ENCODE measurements around the gene PLEKHO1. TPM values are rescaled to one million over a fixed set of nuclear protein-coding genes. Genes with fewer than 3 reads are reported as not detected.

Gene PLEKHO1
- total RNA-seq, 1 donor from 2014 or later = 68.4 TPM

DNA sequence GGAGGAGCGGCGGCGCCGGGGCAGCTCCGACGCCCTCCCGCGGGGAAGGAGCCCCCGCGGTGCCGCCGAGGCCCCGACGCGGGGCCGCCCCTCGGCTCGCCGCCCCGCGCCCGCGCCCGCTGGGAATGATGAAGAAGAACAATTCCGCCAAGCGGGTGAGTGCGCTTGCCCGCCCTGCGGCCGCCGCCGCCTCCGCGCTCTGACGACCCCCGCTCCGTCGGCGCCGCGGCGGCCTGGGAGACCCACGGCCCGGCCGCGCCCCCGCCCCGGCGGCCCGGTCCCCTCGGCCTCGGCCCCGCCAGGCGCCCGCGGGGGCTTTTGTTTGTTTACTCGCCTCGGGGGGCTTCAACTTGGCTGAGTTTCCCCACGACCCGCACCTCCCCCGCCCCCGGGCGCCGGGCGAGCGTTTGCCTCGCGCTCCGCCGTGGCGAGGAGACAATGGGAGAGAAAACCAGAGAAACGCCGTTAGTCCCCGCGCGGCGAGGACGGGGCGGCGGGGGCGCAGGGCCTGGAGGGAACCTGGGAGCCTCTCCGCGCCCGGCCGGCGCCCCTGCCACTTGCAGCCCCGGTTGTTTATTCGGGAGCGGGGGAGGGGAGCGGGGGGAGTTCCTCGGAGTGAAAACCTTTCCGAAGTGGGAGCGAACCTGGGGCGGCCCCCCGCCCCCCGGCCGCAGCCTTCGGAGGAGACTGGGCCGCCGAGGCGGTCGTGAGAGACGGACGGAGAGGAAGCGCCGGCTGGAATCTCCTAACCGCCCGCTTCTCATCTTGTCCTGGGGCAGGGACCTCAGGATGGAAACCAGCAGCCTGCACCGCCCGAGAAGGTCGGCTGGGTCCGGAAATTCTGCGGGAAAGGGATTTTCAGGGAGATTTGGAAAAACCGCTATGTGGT, 661 bp downstream of the PLEKHO1 start:
- H3K4me3 ChIP-seq (ENCODE audit: low read depth, low read length) = peak overlapping the region; percentile 71
- TF ChIP-seq, protein P1, sequence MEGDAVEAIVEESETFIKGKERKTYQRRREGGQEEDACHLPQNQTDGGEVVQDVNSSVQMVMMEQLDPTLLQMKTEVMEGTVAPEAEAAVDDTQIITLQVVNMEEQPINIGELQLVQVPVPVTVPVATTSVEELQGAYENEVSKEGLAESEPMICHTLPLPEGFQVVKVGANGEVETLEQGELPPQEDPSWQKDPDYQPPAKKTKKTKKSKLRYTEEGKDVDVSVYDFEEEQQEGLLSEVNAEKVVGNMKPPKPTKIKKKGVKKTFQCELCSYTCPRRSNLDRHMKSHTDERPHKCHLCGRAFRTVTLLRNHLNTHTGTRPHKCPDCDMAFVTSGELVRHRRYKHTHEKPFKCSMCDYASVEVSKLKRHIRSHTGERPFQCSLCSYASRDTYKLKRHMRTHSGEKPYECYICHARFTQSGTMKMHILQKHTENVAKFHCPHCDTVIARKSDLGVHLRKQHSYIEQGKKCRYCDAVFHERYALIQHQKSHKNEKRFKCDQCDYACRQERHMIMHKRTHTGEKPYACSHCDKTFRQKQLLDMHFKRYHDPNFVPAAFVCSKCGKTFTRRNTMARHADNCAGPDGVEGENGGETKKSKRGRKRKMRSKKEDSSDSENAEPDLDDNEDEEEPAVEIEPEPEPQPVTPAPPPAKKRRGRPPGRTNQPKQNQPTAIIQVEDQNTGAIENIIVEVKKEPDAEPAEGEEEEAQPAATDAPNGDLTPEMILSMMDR (conservative IDR thresholded peaks at IDR 0.05; ENCODE audit: low read depth, low read length) = no peak
- DNase-seq (ENCODE audit: low read depth) = no peak

DNA sequence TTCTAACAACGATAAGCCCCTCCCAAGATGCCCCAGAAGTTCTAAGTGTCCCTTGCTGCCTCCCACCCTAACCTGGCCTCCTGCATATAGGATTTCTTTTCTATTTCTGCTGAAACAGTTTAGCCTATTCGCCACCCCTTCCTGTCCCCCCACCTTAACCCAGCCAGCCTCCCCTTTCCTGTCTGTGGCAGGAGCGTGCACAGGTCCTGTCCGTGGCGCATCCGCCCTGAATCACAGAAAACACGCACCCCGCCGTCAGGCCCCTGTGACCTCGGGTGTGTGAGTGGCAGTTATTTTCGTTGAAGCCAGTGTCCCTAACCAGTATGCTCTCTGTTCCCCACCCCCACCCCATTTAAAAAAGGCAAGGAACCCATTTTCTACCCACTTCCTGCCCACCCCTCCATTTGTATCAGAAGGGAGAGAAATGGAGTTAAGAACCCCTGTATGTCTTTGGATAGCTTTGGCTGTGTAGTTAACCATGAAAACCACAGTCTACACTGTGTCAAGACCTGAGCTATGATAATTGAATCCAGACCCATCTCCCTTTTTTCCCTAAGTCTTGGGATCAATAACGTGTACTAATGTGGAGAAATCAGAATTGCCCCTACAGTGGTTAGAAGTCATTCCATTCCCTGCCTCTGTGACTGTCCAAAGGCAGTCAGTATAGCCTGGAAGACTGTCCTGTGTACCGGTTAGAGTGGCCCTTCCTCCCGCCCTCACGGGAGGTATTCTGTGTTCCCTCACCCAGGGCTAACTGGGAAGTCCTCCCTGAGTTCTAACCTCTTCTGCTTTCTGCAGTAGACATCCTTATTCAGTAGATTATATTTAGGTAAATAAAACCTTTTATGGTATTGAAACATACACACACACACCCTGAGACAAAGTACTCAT, 1.8 kb downstream of the PLEKHO1 start:
- peak overlapping the region; percentile 71 for H3K4me3 ChIP-seq (ENCODE audit: low read depth, low read length)
- TF ChIP-seq, protein P1 (conservative IDR thresholded peaks at IDR 0.05; ENCODE audit: low read depth, low read length) = no peak
- DNase-seq (ENCODE audit: low read depth) = no peak

DNA sequence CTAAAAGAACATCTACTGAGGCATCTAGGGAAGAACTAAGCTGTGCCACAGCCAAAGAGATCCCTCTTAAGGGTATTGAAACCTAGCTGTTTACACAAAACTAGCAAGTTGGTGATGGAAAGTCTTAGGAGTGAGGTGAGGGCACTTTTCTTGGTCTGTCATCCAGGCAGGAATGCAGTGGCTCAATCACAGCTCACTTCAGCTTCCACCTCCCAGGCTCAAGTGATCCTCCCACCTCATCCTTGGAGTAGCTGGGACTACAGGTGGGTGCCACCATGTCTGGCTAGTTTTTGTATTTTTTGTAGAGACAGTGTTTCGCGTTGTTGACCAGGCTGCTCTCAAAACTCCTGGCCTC, 2.4 kb downstream of the PLEKHO1 start:
- TF ChIP-seq, protein P1 (conservative IDR thresholded peaks at IDR 0.05; ENCODE audit: low read depth, low read length) = no peak
- DNase-seq (ENCODE audit: low read depth) = no peak
- H3K4me3 ChIP-seq (ENCODE audit: low read depth, low read length) = no peak overlapping the region

DNA sequence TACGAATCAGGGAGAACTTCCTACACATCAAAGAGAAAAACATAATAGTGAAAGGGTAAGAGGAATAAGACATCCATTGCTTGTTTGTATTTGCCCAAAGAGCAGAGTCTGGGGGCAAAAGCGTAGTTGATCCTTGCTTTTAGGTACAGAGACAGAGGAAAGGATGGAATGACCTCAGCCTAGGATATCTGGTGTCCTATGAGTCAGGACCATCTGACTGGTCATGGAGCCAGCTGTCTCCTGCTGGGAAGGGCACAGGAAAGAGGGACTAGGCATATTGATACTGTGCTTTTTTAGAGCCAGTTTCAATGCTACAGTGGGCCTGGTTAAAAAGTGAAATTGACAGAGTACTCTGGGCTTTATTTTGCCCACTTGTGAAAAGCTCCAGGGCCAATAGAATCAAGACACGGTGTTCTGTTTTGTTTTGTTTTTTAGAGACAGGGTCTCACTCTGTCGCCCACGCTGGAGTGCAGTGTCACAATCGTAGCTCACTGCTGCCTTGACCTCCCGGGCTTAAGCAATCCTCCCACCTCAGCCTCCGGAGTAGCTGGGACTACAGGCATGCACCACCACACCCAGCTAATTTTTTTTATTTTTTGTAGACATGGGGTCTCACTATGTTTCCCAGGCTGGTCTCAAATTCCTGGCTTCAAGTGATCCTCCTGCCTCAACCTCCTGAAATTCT, 3.2 kb downstream of the PLEKHO1 start:
- H3K4me3 ChIP-seq (ENCODE audit: low read depth, low read length) = no peak overlapping the region
- no peak for DNase-seq (ENCODE audit: low read depth)

DNA sequence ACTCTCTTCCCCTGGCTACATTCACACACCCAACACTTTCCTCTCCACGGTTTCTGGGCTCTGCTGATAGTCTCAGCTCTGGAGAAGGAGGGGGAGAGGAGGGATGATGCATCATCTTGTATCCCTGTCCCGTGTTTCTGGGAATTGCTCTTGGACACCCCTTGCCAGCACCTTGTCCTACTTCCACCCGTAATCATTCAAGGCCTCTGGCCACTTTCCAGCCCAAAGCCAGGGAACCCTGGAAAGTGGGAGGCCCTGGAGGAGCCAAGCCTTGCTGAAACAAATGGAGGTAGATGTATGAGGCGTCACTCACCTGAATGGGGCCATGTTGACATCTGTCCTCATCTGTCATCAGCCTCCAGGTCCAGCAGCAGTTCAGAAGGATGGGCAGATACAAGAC, 4.4 kb downstream of the PLEKHO1 start:
- DNase-seq (ENCODE audit: low read depth) = no peak
- TF ChIP-seq, protein P1 (conservative IDR thresholded peaks at IDR 0.05; ENCODE audit: low read depth, low read length) = no peak

More for the DNA sequence above, 3.2 kb downstream of the PLEKHO1 start:
- TF ChIP-seq, protein P1 (conservative IDR thresholded peaks at IDR 0.05; ENCODE audit: low read depth, low read length) = no peak

DNA sequence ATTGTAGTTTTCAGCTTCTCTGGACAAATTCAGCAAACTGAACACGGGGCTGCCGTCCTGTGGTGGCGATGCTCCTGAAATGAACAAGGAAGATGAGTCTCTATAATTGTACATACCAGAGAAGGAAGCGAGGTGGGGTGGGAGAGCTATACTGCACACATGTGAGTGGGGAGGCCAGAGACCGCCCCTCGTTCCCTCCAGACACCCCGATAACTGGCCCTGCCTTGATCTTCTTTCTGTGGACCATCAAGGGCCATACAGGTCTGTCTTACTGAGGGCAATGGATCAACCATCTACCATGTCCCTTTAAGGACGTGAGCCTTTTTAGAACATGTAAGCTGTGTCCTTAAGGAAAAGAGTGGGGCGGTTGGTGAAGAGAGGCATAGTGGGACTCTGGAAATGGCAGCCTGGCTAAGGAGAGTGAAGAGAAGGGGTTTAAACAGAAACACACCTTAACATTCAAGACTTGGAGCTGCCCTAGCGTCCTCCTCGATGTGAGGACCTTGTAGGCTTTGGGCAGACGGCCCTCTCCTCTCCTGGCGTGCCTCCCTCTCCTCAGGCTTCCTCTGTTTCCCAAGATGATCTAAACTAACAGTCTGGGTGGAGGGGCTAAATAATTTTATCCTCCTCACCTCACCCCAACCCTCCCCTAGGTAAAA, 5.8 kb downstream of the PLEKHO1 start:
- H3K4me3 ChIP-seq (ENCODE audit: low read depth, low read length) = no peak overlapping the region
- TF ChIP-seq, protein P1 (conservative IDR thresholded peaks at IDR 0.05; ENCODE audit: low read depth, low read length) = no peak
- no peak for DNase-seq (ENCODE audit: low read depth)

More for the DNA sequence above, 4.4 kb downstream of the PLEKHO1 start:
- no peak overlapping the region for H3K4me3 ChIP-seq (ENCODE audit: low read depth, low read length)
